ENCODE measurements around the gene CLEC4A. TPM values are rescaled to one million over a fixed set of nuclear protein-coding genes. Genes with fewer than 3 reads are reported as not detected.
A peak's percentile ranks its signal among the peaks of the same experiment; 100 is the strongest.
"Not testable (repeated sequence)": the region's sequence is repeated elsewhere in the genome, so short reads cannot be mapped to it uniquely, and the experiment has no call there.

CLEC4A gene
- polyA plus RNA-seq, 2 of the 4 experiments (the other 2 are of a cell fraction), result 0.27 TPM; not detected in 1

GRCh38 chr12:8108808-8109398 lies 14.5 kb upstream of the CLEC4A start:
- H3K4me1 ChIP-seq, result no peaks in the 10 kb centered on the region
- peak; percentile 84 to 89; a peak in 5 of 6 replicates for ATAC-seq
- WGBS (ENCODE audit: missing lambda C conversion rate), result 0% methylated on average over 3 of the region's 3 CpGs
- 0 out of 3 replicates have a peak, but pooled peaks cover 3% of the 10 kb centered on the region for H3K9me3 ChIP-seq
- POLR2A ChIA-PET, result no interaction called here
- TF ChIP-seq SMC3 (IDR thresholded peaks at IDR 0.05), result peak; percentile 94
- peak; percentile 48; the same call in 1 of the 2 replicates for TF ChIP-seq MYC (IDR thresholded peaks at IDR 0.05; ENCODE audit: borderline replicate concordance, low read length)
- no peak for TF ChIP-seq BHLHE40 (IDR thresholded peaks at IDR 0.05; ENCODE audit: low read depth, low read length)
- no peak for TF ChIP-seq HDAC2 (IDR thresholded peaks at IDR 0.05)
- peak; percentile 96 to 98 for TF ChIP-seq RAD21 (conservative IDR thresholded peaks at IDR 0.05 in 1 of 2, IDR thresholded peaks at IDR 0.05 in 1 of 2)
- peak; percentile 98 for TF ChIP-seq CTCF (IDR thresholded peaks at IDR 0.05)
- no peak for TF ChIP-seq ELK1 (IDR thresholded peaks at IDR 0.05; ENCODE audit: low read depth, low read length)
- no peak for TF ChIP-seq JUNB (IDR thresholded peaks at IDR 0.05)
- TF ChIP-seq, protein P1, sequence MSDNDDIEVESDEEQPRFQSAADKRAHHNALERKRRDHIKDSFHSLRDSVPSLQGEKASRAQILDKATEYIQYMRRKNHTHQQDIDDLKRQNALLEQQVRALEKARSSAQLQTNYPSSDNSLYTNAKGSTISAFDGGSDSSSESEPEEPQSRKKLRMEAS (IDR thresholded peaks at IDR 0.05), result peak; percentile 62; the same call in 1 of the 2 replicates
- no peak for TF ChIP-seq RNF2 (IDR thresholded peaks at IDR 0.05; ENCODE audit: borderline replicate concordance, low read depth)
- no peak for TF ChIP-seq HES2 (IDR thresholded peaks at IDR 0.05)
- no peak for TF ChIP-seq RCOR1 (IDR thresholded peaks at IDR 0.05; ENCODE audit: low read depth, low read length)
- TF ChIP-seq ATOH8 (CRISPR knock-in tag; IDR thresholded peaks at IDR 0.05; ENCODE audit: low read depth), result no peak
- TF ChIP-seq KDM1A (IDR thresholded peaks at IDR 0.05; ENCODE audit: low read depth), result no peak
- H3K4me3 ChIP-seq, result no peak overlapping the region
- CTCF ChIA-PET, result interaction anchor here (0.6 to 3.9 kb wide), 37 partner anchors 8 to 941 kb away, joined by 3 to 36 read pairs (median 3); partner anchors contain the start of genes CLEC4A, FAM90A1 and ZNF705A
- peak overlapping the region; percentile 49 to 64; a peak in 4 of 6 replicates for H3K27ac ChIP-seq
- H3K4me2 ChIP-seq, result peak overlapping the region; percentile 61
- peak; percentile 43 for FAIRE-seq
- peak; percentile 42 to 81 for DNase-seq (ENCODE audit: low read depth in 1 of 2, low spot score in 1 of 2)

DNA sequence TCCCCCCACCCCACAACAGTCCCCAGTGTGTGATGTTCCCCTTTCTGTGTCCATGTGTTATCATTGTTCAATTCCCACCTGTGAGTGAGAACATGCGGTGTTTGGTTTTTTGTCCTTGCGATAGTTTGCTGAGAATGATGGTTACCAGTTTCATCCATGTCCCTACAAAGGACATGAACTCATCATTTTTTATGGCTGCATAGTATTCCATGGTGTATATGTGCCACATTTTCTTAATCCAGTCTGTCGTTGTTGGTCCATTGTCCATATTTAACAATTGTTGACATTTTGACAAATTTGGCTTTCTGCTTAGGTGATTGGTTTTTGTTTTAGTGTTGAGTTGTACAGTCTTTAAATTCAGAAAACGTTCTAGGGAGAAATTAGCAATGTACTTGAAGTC lies 10.3 kb upstream of the CLEC4A start:
- ATAC-seq, POLR2A ChIA-PET: not testable (repeated sequence)

DNA sequence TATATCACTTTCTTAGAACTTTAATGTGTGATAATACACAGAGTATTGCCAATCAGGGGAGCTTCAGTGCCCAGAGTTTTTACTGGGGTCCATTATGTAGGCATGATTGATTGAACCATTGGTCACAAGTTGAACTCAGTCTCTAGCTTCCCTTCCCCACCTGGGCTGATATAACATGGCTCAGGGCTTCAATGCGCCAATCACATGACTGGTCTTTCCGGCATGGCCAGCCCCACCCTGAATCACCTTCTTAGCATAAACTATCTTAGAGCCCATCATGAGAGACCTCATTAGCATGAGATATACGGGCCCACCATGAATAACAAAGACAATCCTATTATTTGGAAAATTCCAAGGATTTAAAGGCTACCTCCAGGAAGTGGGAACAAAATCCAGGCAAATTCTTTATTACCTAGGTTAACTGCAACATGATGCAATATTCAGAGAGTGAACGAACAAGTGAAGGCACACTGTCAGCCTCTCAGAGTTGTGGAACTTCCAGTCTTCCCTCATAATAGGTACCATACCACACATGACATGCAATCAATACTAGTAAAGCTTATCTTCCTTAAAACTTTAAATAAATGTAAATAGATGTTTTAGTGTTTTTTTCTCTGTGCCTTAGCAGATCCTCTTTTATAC lies 3.2 kb upstream of the CLEC4A start:
- 69% methylated on average over 4 of the region's 4 CpGs for WGBS (ENCODE audit: missing lambda C conversion rate)
- CTCF ChIA-PET, result interaction anchor here (1.0 to 4.5 kb wide), 2 partner anchors 11 to 276 kb away, joined by 3 to 35 read pairs; no protein-coding TSS in a partner anchor

More for the DNA sequence above, 10.3 kb upstream of the CLEC4A start:
- DNase-seq (ENCODE audit: low read depth in 1 of 2, low spot score in 1 of 2); H3K27ac ChIP-seq; FAIRE-seq; H3K4me1 ChIP-seq; H3K9me3 ChIP-seq; H3K4me3 ChIP-seq; H3K4me2 ChIP-seq: not testable (repeated sequence)
- WGBS (ENCODE audit: missing lambda C conversion rate), result 61% methylated on average over 4 of the region's 4 CpGs
- CTCF ChIA-PET, result interaction anchor here (1.3 to 1.5 kb wide), 2 partner anchors 42 to 119 kb away, joined by 5 read pairs; no protein-coding TSS in a partner anchor

More for the DNA sequence above, 3.2 kb upstream of the CLEC4A start:
- Histone ChIP-seq H3K4me2 (no peak overlapping the region), H3K4me1 (no peaks in the 10 kb centered on the region), H3K27ac (no peak overlapping the region), H3K4me3 (no peak overlapping the region), H3K9me3 (no peaks in the 10 kb centered on the region)
- FAIRE-seq (no peak), ATAC-seq (no peak), DNase-seq (ENCODE audit: low read depth in 1 of 2, low spot score in 1 of 2) (no peak)
- TF ChIP-seq KDM5A (IDR thresholded peaks at IDR 0.05), result no peak
- TF ChIP-seq SMC3 (IDR thresholded peaks at IDR 0.05), result no peak
- TF ChIP-seq POLR2AphosphoS2 (conservative IDR thresholded peaks at IDR 0.05; ENCODE audit: low read length), result no peak
- TF ChIP-seq SREBF2 (IDR thresholded peaks at IDR 0.05), result no peak
- no peak for TF ChIP-seq HOXB13 (CRISPR knock-in tag; IDR thresholded peaks at IDR 0.05; ENCODE audit: low read depth)
- no peak for TF ChIP-seq CHD4 (IDR thresholded peaks at IDR 0.05; ENCODE audit: borderline replicate concordance)
- TF ChIP-seq FOSL2 (IDR thresholded peaks at IDR 0.05), result no peak
- no peak for TF ChIP-seq FOSL2 (CRISPR knock-in tag; IDR thresholded peaks at IDR 0.05)
- TF ChIP-seq ATOH8 (CRISPR knock-in tag; IDR thresholded peaks at IDR 0.05; ENCODE audit: low read depth), result no peak
- TF ChIP-seq HDAC2 (IDR thresholded peaks at IDR 0.05), result no peak
- TF ChIP-seq RAD21 (conservative IDR thresholded peaks at IDR 0.05 in 1 of 2, IDR thresholded peaks at IDR 0.05 in 1 of 2), result no peak
- no peak for TF ChIP-seq BHLHE40 (IDR thresholded peaks at IDR 0.05; ENCODE audit: low read depth, low read length)
- no peak for TF ChIP-seq CTCF (IDR thresholded peaks at IDR 0.05)
- POLR2A ChIA-PET, result no interaction called here

Measured in A549 (cell line).